ENCODE measurements around the gene B3GALT5.
"Not testable (repeated sequence)": the region's sequence is repeated elsewhere in the genome, so short reads cannot be mapped to it uniquely, and the experiment has no call there.

B3GALT5 gene

GRCh38 chr21:39669485-39669884, 56.7 kb downstream of the B3GALT5 start:
- DNase-seq = no peak

- DNase-seq = no peak
Measured at GRCh38 chr21:39669976-39670661, 57.4 kb downstream of the B3GALT5 start.

GRCh38 chr21:39670701-39671100, 58.0 kb downstream of the B3GALT5 start:
- DNase-seq = no peak

- DNase-seq = no peak
Measured at GRCh38 chr21:39671986-39672385, 59.2 kb downstream of the B3GALT5 start.

GRCh38 chr21:39673163-39673562, 60.4 kb downstream of the B3GALT5 start:
- no peak for DNase-seq

GRCh38 chr21:39673736-39674135, 61.0 kb downstream of the B3GALT5 start:
- no peak for DNase-seq

GRCh38 chr21:39674801-39675200, 62.1 kb downstream of the B3GALT5 start:
- DNase-seq = no peak

GRCh38 chr21:39675590-39675989, 62.9 kb downstream of the B3GALT5 start:
- DNase-seq = no peak

GRCh38 chr21:39675993-39676661, 63.4 kb downstream of the B3GALT5 start:
- peak in 1 of 2 experiments; percentile 8 for DNase-seq

- DNase-seq = no peak
Measured at GRCh38 chr21:39680216-39680615, 67.5 kb downstream of the B3GALT5 start.

GRCh38 chr21:39681257-39681656, 68.5 kb downstream of the B3GALT5 start:
- DNase-seq = no peak

- no peak for DNase-seq
Measured at GRCh38 chr21:39681845-39682244, 69.1 kb downstream of the B3GALT5 start.

GRCh38 chr21:39685236-39685635, 72.5 kb downstream of the B3GALT5 start:
- DNase-seq = no peak

GRCh38 chr21:39685991-39686390, 73.3 kb downstream of the B3GALT5 start:
- DNase-seq = peak in 1 of 2 experiments; percentile 9

GRCh38 chr21:39686646-39687468, 74.1 kb downstream of the B3GALT5 start:
- DNase-seq = no peak

- no peak for DNase-seq
Measured at GRCh38 chr21:39688010-39688409, 75.3 kb downstream of the B3GALT5 start.

- not testable (repeated sequence) for DNase-seq
Measured at GRCh38 chr21:39689860-39690259, 77.1 kb downstream of the B3GALT5 start.

GRCh38 chr21:39690454-39690853, 77.7 kb downstream of the B3GALT5 start:
- DNase-seq = no peak

GRCh38 chr21:39694750-39695149, 82.0 kb downstream of the B3GALT5 start:
- no peak for DNase-seq

GRCh38 chr21:39696196-39696595, 83.5 kb downstream of the B3GALT5 start:
- DNase-seq = no peak

- DNase-seq = no peak
Measured at GRCh38 chr21:39696618-39697017, 83.9 kb downstream of the B3GALT5 start.

- DNase-seq = no peak
Measured at GRCh38 chr21:39700318-39700717, 87.6 kb downstream of the B3GALT5 start.

- DNase-seq = no peak
Measured at GRCh38 chr21:39703578-39703977, 90.8 kb downstream of the B3GALT5 start.

- no peak for DNase-seq
Measured at GRCh38 chr21:39705849-39706248, 93.1 kb downstream of the B3GALT5 start.
